ENCODE results near the gene CFAP157. TPM values are rescaled to one million over a fixed set of nuclear protein-coding genes. Genes with fewer than 3 reads are reported as not detected.

CFAP157 gene
- total and polyA plus RNA-seq, 2 donors (not counting 1 experiment from before 2014, with no cell fraction given) = under 0.01 TPM; not detected in 1

GRCh38 chr9:127700594-127701255, 6.1 kb upstream of the CFAP157 start:
- no peak for TF ChIP-seq EZH2 (IDR thresholded peaks at IDR 0.05; ENCODE audit: low read length, missing control alignments)
- TF ChIP-seq CTCF (conservative IDR thresholded peaks at IDR 0.05 in 1 of 2, IDR thresholded peaks at IDR 0.05 in 1 of 2; ENCODE audit: low read depth in 1 of 2, low read length in 2 of 2) = no peak
- DNase-seq (ENCODE audit: low read depth in 2 of 2) = no peak
- no peaks in the 10 kb centered on the region for H3K36me3 ChIP-seq (ENCODE audit: control insufficient read depth, insufficient read depth, low read length)

GRCh38 chr9:127703289-127703946, 3.4 kb upstream of the CFAP157 start:
- no peaks in the 10 kb centered on the region for H4K20me1 ChIP-seq (ENCODE audit: control insufficient read depth, extremely low read depth, insufficient read depth, low read length)
- H3K9me3 ChIP-seq (ENCODE audit: control insufficient read depth, insufficient read depth, low read depth, low read length) = no peaks in the 10 kb centered on the region
- no peaks in the 10 kb centered on the region for H3K79me2 ChIP-seq (ENCODE audit: control insufficient read depth, insufficient read depth, low read length)
- H3K27ac ChIP-seq (ENCODE audit: insufficient read depth, low read length) = no peak overlapping the region
- H3K4me3 ChIP-seq (replicated peaks in 1 of 4; ENCODE audit: control extremely low read depth in 1 of 4, insufficient read depth in 1 of 4, low read depth in 3 of 4, low read length in 4 of 4) = no peak overlapping the region
- H3K27me3 ChIP-seq (ENCODE audit: control insufficient read depth, insufficient read depth, low read length) = no peaks in the 10 kb centered on the region
- no peak for DNase-seq (ENCODE audit: low read depth in 2 of 2)
- no peak overlapping the region for H2AFZ ChIP-seq (ENCODE audit: low read length)
- H3K9ac ChIP-seq (ENCODE audit: insufficient read depth, low read length) = no peak overlapping the region
- no peak overlapping the region for H3K4me2 ChIP-seq (ENCODE audit: extremely low read depth, insufficient read depth, low read length)
- no peaks in the 10 kb centered on the region for H3K36me3 ChIP-seq (ENCODE audit: control insufficient read depth, insufficient read depth, low read length)
- H3K4me1 ChIP-seq (ENCODE audit: control insufficient read depth, extremely low read depth, insufficient read depth, low read length) = no peaks in the 10 kb centered on the region
- no peak for TF ChIP-seq CTCF (conservative IDR thresholded peaks at IDR 0.05 in 1 of 2, IDR thresholded peaks at IDR 0.05 in 1 of 2; ENCODE audit: low read depth in 1 of 2, low read length in 2 of 2)
- TF ChIP-seq EZH2 (IDR thresholded peaks at IDR 0.05; ENCODE audit: low read length, missing control alignments) = no peak

More at GRCh38 chr9:127700594-127701255, 6.1 kb upstream of the CFAP157 start:
- H3K27me3 ChIP-seq (ENCODE audit: control insufficient read depth, insufficient read depth, low read length) = no peaks in the 10 kb centered on the region
- no peak overlapping the region for H3K4me3 ChIP-seq (replicated peaks in 1 of 4; ENCODE audit: control extremely low read depth in 1 of 4, insufficient read depth in 1 of 4, low read depth in 3 of 4, low read length in 4 of 4)
- H4K20me1 ChIP-seq (ENCODE audit: control insufficient read depth, extremely low read depth, insufficient read depth, low read length) = no peaks in the 10 kb centered on the region
- H3K9ac ChIP-seq (ENCODE audit: insufficient read depth, low read length) = no peak overlapping the region
- no peak overlapping the region for H3K27ac ChIP-seq (ENCODE audit: insufficient read depth, low read length)
- H3K9me3 ChIP-seq (ENCODE audit: control insufficient read depth, insufficient read depth, low read depth, low read length) = no peaks in the 10 kb centered on the region
- H3K79me2 ChIP-seq (ENCODE audit: control insufficient read depth, insufficient read depth, low read length) = no peaks in the 10 kb centered on the region
- H3K4me1 ChIP-seq (ENCODE audit: control insufficient read depth, extremely low read depth, insufficient read depth, low read length) = no peaks in the 10 kb centered on the region
- H2AFZ ChIP-seq (ENCODE audit: low read length) = no peak overlapping the region
- no peak overlapping the region for H3K4me2 ChIP-seq (ENCODE audit: extremely low read depth, insufficient read depth, low read length)

GRCh38 chr9:127705577-127706379, 1.0 kb upstream of the CFAP157 start:
- Histone ChIP-seq H4K20me1 (ENCODE audit: control insufficient read depth, extremely low read depth, insufficient read depth, low read length) (no peaks in the 10 kb centered on the region), H3K4me2 (ENCODE audit: extremely low read depth, insufficient read depth, low read length) (no peak overlapping the region), H3K27ac (ENCODE audit: insufficient read depth, low read length) (no peak overlapping the region), H3K4me1 (ENCODE audit: control insufficient read depth, extremely low read depth, insufficient read depth, low read length) (no peaks in the 10 kb centered on the region), H3K27me3 (ENCODE audit: control insufficient read depth, insufficient read depth, low read length) (no peaks in the 10 kb centered on the region), H3K36me3 (ENCODE audit: control insufficient read depth, insufficient read depth, low read length) (no peaks in the 10 kb centered on the region), H3K79me2 (ENCODE audit: control insufficient read depth, insufficient read depth, low read length) (no peaks in the 10 kb centered on the region), H3K9me3 (ENCODE audit: control insufficient read depth, insufficient read depth, low read depth, low read length) (no peaks in the 10 kb centered on the region), H3K9ac (ENCODE audit: insufficient read depth, low read length) (no peak overlapping the region), H2AFZ (ENCODE audit: low read length) (no peak overlapping the region), H3K4me3 (replicated peaks in 1 of 4; ENCODE audit: control extremely low read depth in 1 of 4, insufficient read depth in 1 of 4, low read depth in 3 of 4, low read length in 4 of 4) (no peak overlapping the region)
- DNase-seq (ENCODE audit: low read depth in 2 of 2) = no peak
- no peak for TF ChIP-seq CTCF (conservative IDR thresholded peaks at IDR 0.05 in 1 of 2, IDR thresholded peaks at IDR 0.05 in 1 of 2; ENCODE audit: low read depth in 1 of 2, low read length in 2 of 2)
- no peak for TF ChIP-seq EZH2 (IDR thresholded peaks at IDR 0.05; ENCODE audit: low read length, missing control alignments)

Measured in fibroblast of lung (primary cell).